GM18507 (cell line): ENCODE data around the gene SYT1.
A peak's percentile ranks its signal among the peaks of the same experiment; 100 is the strongest.
"Not testable (repeated sequence)": the region's sequence is repeated elsewhere in the genome, so short reads cannot be mapped to it uniquely, and the experiment has no call there.

Experiments
- DNase-seq: peaks from one replicate; pipeline ENCODE4 v3.0.0; 2011; ENCODE audit warnings: low read depth; ENCODE audit not compliant: insufficient read length; ENCODE audit errors: extremely low spot score
- FAIRE-seq: peaks from 2 replicates; lab custom pipeline; 2011; peaks lifted over from hg19 to GRCh38; lab: Jason Lieb, UNC

Gene SYT1

GRCh38 chr12:79408689-79409088 is 544.1 kb downstream of the SYT1 start:
- no peak for DNase-seq
- no peak for FAIRE-seq

GRCh38 chr12:79409562-79409961 is 545.0 kb downstream of the SYT1 start:
- no peak for FAIRE-seq
- no peak for DNase-seq

GRCh38 chr12:79411791-79412190 is 547.2 kb downstream of the SYT1 start:
- FAIRE-seq (no peak), DNase-seq (no peak)

- no peak for FAIRE-seq
Measured at GRCh38 chr12:79413796-79414195, 549.2 kb downstream of the SYT1 start.

GRCh38 chr12:79414252-79414651 is 549.7 kb downstream of the SYT1 start:
- no peak for FAIRE-seq

More at GRCh38 chr12:79413796-79414195, 549.2 kb downstream of the SYT1 start:
- no peak for DNase-seq

GRCh38 chr12:79415321-79415720 is 550.7 kb downstream of the SYT1 start:
- DNase-seq (no peak), FAIRE-seq (no peak)

More at GRCh38 chr12:79414252-79414651, 549.7 kb downstream of the SYT1 start:
- no peak for DNase-seq

- DNase-seq, result no peak
- no peak for FAIRE-seq
Measured at GRCh38 chr12:79415746-79416435, 551.3 kb downstream of the SYT1 start.

DNA sequence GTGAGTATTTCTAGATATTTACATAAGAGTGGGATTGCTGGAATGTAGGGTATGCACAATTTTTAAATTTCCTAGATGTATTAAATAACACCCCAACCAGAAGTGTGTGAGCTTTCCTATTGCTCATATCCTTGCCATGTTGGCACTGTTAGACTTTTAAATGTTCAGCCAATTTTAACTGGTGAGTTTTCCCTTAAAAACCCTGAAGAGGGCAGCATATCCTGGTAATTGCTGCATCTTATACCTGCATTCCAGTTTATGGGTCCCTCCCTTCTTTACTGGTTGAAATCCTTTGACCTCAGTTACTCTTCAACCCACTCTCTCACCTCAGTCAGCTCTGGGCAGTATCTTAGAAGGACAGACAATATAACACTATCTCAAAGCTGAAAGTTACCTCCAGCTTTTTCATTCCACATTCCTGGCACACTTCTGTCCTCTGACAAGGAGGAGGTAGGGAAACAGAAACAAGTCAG is 555.6 kb downstream of the SYT1 start:
- DNase-seq (no peak), FAIRE-seq (peak; percentile 42)

DNA sequence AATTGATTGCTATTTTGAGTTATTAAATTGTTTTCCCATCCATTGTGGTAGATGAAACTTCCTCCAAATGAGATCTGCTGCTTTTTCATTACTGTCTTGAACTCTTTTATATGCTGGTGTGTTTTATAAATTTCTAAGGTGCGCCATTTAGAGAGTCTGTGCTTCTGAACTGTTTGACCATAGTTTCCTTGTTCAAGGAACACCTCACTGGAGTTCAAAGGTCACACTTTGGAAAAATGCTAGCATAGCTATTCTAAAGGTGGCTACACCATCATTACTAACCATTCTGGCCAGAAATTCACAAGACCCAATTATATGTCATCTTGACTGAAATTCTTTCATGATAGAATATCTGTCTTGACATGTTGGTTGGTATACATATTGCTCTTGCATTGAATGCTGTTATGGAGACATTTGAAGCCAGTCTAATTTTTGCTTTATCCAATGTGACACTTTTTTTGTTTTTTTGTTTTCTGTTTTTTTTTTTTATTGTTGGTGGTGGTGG is 556.7 kb downstream of the SYT1 start:
- DNase-seq (no peak), FAIRE-seq (no peak)

- no peak for FAIRE-seq
- DNase-seq, result no peak
Measured at GRCh38 chr12:79422060-79422812, 557.7 kb downstream of the SYT1 start.

GRCh38 chr12:79423560-79423959 is 559.0 kb downstream of the SYT1 start:
- no peak for DNase-seq
- FAIRE-seq, result no peak

- no peak for DNase-seq
- FAIRE-seq, result no peak
Measured at GRCh38 chr12:79424109-79424721, 559.6 kb downstream of the SYT1 start.

DNA sequence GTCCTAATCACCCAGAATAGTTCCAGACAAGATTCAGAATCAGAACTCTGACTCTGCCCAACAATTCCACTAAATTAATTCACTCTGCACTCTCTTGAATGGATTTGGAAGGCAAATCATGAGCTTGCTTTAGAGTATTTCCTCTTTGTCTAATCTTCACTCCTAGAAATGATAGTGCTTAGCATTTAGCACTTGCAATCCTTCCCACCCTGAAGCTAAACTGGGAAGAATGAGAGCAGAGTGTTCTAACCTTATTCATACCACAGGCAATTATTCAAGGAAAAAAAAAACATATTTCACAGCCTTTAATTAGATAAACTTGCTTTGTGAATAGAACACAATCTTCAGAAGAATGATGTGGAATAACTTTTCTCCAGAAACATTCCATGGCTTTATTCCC is 561.5 kb downstream of the SYT1 start:
- no peak for DNase-seq
- FAIRE-seq, result no peak

GRCh38 chr12:79426744-79427143 is 562.2 kb downstream of the SYT1 start:
- DNase-seq, FAIRE-seq: not testable (repeated sequence)

DNA sequence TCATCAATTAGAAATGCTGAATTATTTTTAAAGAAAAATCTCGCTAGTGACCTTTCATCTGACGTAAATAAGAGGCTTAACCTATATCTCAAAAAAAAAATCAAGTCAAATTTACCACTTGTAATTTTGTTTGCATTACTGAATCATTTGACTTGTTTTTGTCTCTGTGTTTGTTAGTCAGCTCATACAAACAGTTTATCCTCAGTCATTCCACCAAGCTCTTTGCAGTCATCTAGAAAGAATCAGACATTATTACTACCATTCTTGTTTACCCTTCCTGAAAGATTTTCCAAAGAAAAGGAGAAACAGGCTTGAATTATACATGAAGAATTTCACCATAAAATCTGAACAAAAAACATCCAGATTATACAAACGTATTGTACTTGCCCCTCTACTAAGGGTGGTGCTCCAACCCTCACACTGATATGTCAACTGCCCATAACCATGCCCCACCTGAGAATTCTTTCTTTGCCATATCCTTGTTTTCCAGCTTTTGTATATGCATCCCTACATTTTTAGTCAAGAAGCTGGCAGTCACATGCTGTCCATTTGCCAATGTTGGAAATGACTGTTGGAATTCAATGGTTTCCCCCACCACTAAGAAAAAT is 569.0 kb downstream of the SYT1 start:
- DNase-seq (no peak), FAIRE-seq (no peak)

DNA sequence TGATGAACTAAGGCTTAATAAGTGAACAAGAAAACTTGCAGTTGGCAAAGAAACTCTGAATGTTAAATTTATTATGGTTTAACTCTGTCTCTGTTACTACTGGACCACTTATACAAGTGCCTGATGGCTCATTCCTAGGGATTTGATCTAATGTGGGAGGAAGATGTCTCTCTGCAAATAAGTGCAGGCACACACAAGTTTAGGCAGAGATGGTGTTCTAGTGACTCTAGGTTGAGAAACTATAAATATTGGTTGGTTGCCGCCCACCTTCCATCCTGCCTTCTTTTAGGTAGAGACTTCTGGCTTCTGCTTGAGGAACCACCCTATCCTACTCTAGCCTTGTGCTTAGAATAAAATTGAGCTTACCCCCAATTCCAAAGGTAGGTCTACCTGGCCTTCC is 570.0 kb downstream of the SYT1 start:
- DNase-seq (no peak), FAIRE-seq (no peak)

- DNase-seq (no peak), FAIRE-seq (no peak)
Measured at GRCh38 chr12:79435742-79436141, 571.2 kb downstream of the SYT1 start.

GRCh38 chr12:79438480-79439174 is 574.1 kb downstream of the SYT1 start:
- DNase-seq (no peak), FAIRE-seq (no peak)

DNA sequence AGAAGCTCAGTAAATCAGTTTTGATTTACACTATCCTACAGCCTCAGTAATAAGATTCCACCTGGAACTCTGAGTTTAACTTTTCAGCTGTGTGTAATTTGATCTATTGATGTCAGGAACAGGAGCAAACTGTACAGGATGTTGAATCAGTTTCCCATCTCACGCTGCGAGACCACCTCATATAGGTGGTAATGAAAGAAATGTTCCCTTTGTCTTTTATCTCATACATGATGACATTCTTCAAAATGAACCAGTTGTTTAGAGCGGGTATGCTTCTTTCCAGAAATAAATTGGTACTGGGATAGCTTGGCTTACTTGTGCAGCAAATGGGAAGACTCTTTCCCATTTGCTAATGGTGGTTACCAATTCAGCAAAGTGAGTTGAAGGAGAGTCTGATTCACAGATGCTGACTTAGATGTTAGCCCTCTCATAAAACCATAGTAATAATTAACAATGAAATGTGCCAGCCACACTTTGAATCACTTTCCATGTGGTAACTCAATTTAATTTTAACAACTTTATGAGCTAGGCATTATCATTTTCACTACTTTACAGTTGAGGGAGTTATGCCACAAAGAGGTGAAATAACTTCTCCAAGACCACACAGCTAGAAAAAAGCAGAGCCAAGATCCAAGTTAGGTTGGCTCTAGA is 574.7 kb downstream of the SYT1 start:
- DNase-seq (no peak), FAIRE-seq (no peak)
